Measurements from ENCODE around the gene SMYD3.

SMYD3 gene

DNA sequence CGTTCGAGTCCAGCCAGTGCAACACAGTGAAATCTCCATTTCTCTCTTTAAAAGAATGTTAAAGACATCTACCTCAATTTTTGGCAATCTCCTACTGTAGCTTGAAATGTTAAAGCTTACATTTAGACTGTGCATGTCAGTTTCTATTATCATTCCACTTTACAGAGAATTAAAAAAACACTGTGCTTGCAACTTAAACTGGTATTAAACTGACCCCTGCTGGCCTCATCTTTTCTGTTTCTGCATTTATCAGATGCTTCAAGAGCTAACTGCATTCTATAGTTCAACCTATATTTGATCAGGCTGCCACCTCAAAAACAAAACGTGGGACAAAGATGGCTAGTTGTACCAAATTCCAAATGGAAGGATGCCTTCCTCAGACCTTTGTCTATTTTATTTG lies 226.5 kb downstream of the SMYD3 start:
- Mint-ChIP-seq H3K9me3 (peaks cover 0 to 1% of the 10 kb centered on the region in 2 donors), H3K27ac (no peak overlapping the region), H3K27me3 (no peaks in the 10 kb centered on the region), H3K4me3 (no peak overlapping the region), H3K4me1 (peaks cover 0 to 9% of the 10 kb centered on the region in 2 donors), H3K36me3 (peaks cover 7 to 17% of the 10 kb centered on the region in 2 donors)
- no peak for ATAC-seq (replicated peaks)
- DNase-seq: no peak

DNA sequence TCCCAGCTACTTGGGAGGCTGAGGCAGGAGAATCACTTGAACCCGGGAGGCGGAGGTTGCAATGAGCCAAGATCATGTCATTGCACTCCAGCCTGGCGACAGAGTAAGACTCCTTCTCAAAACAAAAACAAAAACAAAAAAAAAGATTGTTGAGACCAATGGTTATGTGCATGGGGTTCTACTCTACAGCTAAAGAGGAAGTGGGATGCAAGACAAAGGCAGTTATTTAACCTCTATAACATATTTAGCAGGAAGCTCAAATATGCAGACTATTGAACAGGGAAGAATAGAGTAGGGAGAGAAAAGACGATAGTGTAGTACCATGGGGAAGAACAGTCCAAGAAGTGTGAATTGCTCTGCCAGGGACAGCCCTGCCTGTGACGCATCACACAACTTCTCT lies 227.7 kb downstream of the SMYD3 start:
- Mint-ChIP-seq H3K4me1 (peaks cover 0 to 9% of the 10 kb centered on the region in 2 donors), H3K27ac (no peak overlapping the region), H3K9me3 (peaks cover 0 to 1% of the 10 kb centered on the region in 2 donors), H3K27me3 (no peaks in the 10 kb centered on the region), H3K4me3 (no peak overlapping the region), H3K36me3 (peaks cover 4 to 14% of the 10 kb centered on the region in 2 donors)
- DNase-seq (no peak), ATAC-seq (replicated peaks) (no peak)

GRCh38 chr1:246278371-246278770 lies 228.7 kb downstream of the SMYD3 start:
- Mint-ChIP-seq H3K27me3 (no peaks in the 10 kb centered on the region), H3K9me3 (peaks cover 0 to 3% of the 10 kb centered on the region in 2 donors), H3K27ac (no peak overlapping the region), H3K36me3 (peaks cover 9 to 19% of the 10 kb centered on the region in 2 donors), H3K4me3 (no peak overlapping the region), H3K4me1 (peaks cover 0 to 9% of the 10 kb centered on the region in 2 donors)
- ATAC-seq (replicated peaks): no peak
- no peak for DNase-seq

DNA sequence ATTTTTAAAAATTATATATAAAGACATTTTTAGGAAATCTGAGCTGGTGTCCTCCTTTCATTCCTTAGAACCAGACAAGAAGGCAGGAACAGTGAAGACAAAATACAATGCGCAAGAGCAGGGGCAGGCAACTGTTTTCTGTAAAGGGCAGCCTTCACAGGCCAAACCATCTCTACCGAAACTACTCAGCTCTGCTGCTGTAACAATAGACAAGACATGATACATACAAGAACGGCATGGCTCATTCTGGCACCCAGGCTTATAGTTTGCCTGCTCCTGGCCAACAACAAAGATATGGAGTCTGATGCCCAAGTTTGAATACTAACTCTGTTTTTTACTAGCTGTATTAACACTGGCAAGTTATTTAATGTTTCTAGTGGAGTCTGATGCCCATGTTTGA lies 232.0 kb downstream of the SMYD3 start:
- no peak overlapping the region for H3K4me3 Mint-ChIP-seq
- peaks cover 0 to 3% of the 10 kb centered on the region in 2 donors for H3K9me3 Mint-ChIP-seq
- ATAC-seq (replicated peaks): no peak
- no peaks in the 10 kb centered on the region for H3K27me3 Mint-ChIP-seq
- DNase-seq: no peak
- H3K36me3 Mint-ChIP-seq: peaks cover 12 to 21% of the 10 kb centered on the region in 2 donors
- H3K27ac Mint-ChIP-seq: no peak overlapping the region
- peaks cover 2 to 14% of the 10 kb centered on the region in 2 donors for H3K4me1 Mint-ChIP-seq

DNA sequence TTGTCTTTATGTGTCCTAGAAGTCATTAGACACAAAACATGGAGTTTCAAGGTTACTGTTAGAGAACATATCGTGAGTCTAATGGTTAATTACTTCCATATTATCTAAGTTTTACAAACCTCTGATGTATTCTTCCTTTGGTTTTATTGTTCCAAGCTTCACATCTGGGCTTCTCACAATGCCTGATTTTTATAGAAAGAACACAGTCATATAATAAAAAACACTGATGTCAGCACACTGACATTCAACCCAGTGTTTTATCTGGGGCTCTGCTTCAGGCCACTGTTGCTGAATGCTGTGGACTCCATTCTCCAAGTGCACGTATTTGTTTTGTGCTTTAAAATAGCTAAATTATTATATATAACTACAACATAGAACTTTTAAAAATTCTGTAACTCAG lies 232.9 kb downstream of the SMYD3 start:
- ATAC-seq (replicated peaks) (no peak), DNase-seq (no peak)
- Mint-ChIP-seq H3K27me3 (no peaks in the 10 kb centered on the region), H3K9me3 (peaks cover 0 to 3% of the 10 kb centered on the region in 2 donors), H3K4me3 (no peak overlapping the region), H3K4me1 (peaks cover 2 to 9% of the 10 kb centered on the region in 2 donors), H3K27ac (no peak overlapping the region), H3K36me3 (peaks cover 12 to 17% of the 10 kb centered on the region in 2 donors)

- DNase-seq (no peak), ATAC-seq (replicated peaks) (no peak)
- Mint-ChIP-seq H3K27me3 (no peaks in the 10 kb centered on the region), H3K4me3 (no peak overlapping the region), H3K27ac (no peak overlapping the region), H3K4me1 (peaks cover 2 to 5% of the 10 kb centered on the region in 2 donors), H3K9me3 (peaks cover 0 to 1% of the 10 kb centered on the region in 2 donors), H3K36me3 (peaks cover 9 to 10% of the 10 kb centered on the region in 2 donors)
These were observed 235.6 kb downstream of the SMYD3 start for GRCh38 chr1:246271516-246271915.

DNA sequence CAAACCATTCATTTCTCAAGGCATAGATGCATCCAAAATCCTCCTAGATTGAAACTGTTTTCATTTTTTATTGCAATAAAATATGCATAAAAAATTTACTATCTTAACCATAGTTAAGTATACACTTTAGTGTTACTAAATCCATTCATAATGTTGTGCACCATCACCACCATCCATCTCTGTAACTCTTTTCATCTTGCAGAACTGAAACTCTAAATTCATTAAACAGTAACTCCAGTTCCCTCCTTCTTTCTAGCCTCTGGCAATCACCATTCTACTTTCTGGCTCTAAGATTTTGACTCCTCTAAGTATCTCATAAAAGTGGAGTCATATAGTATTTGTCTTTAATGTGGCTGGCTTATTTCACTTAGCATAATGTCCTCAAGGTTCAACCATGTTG lies 236.8 kb downstream of the SMYD3 start:
- Mint-ChIP-seq H3K36me3 (peaks cover 10 to 11% of the 10 kb centered on the region in 2 donors), H3K9me3 (peaks cover 0 to 1% of the 10 kb centered on the region in 2 donors), H3K4me3 (no peak overlapping the region), H3K4me1 (peaks cover 2 to 5% of the 10 kb centered on the region in 2 donors), H3K27me3 (no peaks in the 10 kb centered on the region), H3K27ac (no peak overlapping the region)
- DNase-seq: no peak
- peak; percentile 44 to 62 for ATAC-seq (replicated peaks)

DNA sequence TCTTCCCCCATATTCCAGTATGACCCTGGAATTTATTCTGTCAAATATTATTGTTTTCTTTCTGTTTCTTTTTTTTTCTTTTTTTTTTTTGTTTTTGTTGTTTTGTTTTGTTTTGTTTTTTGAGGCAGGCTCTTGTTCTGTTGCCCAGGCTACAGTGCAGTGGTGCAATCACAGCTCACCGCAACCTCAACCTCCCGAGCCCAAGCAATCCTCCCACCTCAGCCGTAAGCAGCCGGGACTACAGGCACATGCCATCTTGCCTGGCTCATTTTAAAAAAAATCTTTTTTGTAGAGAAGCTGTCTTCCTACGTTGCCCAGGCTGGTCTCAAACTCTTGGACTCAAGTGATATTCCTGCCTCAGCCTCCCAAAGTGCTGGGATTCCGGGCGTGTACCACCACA lies 237.6 kb downstream of the SMYD3 start:
- H3K27ac Mint-ChIP-seq: no peak overlapping the region
- H3K9me3 Mint-ChIP-seq: peaks cover 0 to 1% of the 10 kb centered on the region in 2 donors
- ATAC-seq (replicated peaks) (no peak), DNase-seq (no peak)
- peaks cover 10 to 11% of the 10 kb centered on the region in 2 donors for H3K36me3 Mint-ChIP-seq
- H3K4me3 Mint-ChIP-seq: no peak overlapping the region
- no peaks in the 10 kb centered on the region for H3K27me3 Mint-ChIP-seq
- H3K4me1 Mint-ChIP-seq: peaks cover 2 to 5% of the 10 kb centered on the region in 2 donors

DNA sequence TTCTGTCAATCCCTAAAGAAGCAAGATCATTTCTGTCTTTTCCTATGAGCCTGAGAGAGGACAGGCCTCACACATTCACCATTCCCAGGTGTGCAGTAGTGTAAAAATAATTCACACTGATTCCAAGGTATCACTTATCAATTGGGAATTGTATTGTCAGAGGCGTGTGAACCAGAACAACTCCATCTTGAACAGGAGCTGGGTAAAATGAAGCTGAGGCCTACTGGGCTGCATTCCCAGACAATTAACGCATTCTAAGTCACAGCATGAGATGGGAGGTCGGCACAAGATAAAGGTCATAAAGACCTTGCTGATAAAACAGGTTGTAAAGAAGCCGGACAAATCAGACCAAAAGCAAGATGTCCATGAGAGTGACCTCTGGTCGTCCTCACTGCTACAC lies 239.2 kb downstream of the SMYD3 start:
- Mint-ChIP-seq H3K27ac (no peak overlapping the region), H3K4me1 (peaks cover 2 to 5% of the 10 kb centered on the region in 2 donors), H3K9me3 (no peaks in the 10 kb centered on the region), H3K4me3 (no peak overlapping the region), H3K27me3 (no peaks in the 10 kb centered on the region), H3K36me3 (peaks cover 5% of the 10 kb centered on the region in 2 donors)
- ATAC-seq (replicated peaks) (no peak), DNase-seq (no peak)

GRCh38 chr1:246267426-246267825 lies 239.7 kb downstream of the SMYD3 start:
- ATAC-seq (replicated peaks) (no peak), DNase-seq (no peak)
- no peaks in the 10 kb centered on the region for H3K27me3 Mint-ChIP-seq
- H3K9me3 Mint-ChIP-seq: no peaks in the 10 kb centered on the region
- no peak overlapping the region for H3K4me3 Mint-ChIP-seq
- no peak overlapping the region for H3K27ac Mint-ChIP-seq
- peaks cover 5% of the 10 kb centered on the region in 2 donors for H3K36me3 Mint-ChIP-seq
- peaks cover 2 to 5% of the 10 kb centered on the region in 2 donors for H3K4me1 Mint-ChIP-seq

- Mint-ChIP-seq H3K9me3 (peaks cover 0 to 4% of the 10 kb centered on the region in 2 donors), H3K27me3 (no peaks in the 10 kb centered on the region), H3K4me3 (no peak overlapping the region), H3K36me3 (peaks cover 3 to 6% of the 10 kb centered on the region in 2 donors), H3K27ac (peak overlapping the region; percentile 1), H3K4me1 (peaks cover 0 to 4% of the 10 kb centered on the region in 2 donors)
- ATAC-seq (replicated peaks) (no peak), DNase-seq (no peak)
These were observed 241.6 kb downstream of the SMYD3 start for GRCh38 chr1:246265481-246265880.

- Mint-ChIP-seq H3K27ac (no peak overlapping the region), H3K4me3 (no peak overlapping the region), H3K4me1 (no peaks in the 10 kb centered on the region), H3K9me3 (peaks cover 8 to 10% of the 10 kb centered on the region in 2 donors), H3K27me3 (no peaks in the 10 kb centered on the region), H3K36me3 (peaks cover 4 to 22% of the 10 kb centered on the region in 2 donors)
- DNase-seq (no peak), ATAC-seq (replicated peaks) (no peak)
These were observed 244.8 kb downstream of the SMYD3 start for GRCh38 chr1:246262281-246262680.

GRCh38 chr1:246261639-246262038 lies 245.4 kb downstream of the SMYD3 start:
- Mint-ChIP-seq H3K4me1 (no peaks in the 10 kb centered on the region), H3K4me3 (no peak overlapping the region), H3K27ac (no peak overlapping the region), H3K27me3 (no peaks in the 10 kb centered on the region), H3K36me3 (peaks cover 4 to 22% of the 10 kb centered on the region in 2 donors), H3K9me3 (peaks cover 8 to 10% of the 10 kb centered on the region in 2 donors)
- ATAC-seq (replicated peaks) (no peak), DNase-seq (no peak)

DNA sequence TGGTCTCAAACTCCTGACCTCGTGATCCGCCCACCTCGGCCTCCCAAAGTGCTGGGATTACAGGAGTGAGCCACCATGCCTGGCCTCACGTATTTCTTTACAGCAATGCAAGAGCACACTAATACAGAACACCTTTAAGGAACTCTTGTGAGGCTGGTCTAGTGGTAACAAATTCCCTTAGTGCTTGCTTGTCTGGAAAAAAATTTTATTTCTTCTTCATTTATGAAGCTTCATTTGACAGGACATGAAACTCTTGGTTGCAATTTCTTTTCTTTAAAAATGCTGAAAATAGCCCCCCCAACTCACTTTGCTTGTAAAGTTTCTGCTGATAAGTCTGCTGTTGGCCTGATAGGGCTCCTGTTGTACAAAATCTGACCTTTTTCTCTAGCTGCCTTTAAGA lies 248.8 kb downstream of the SMYD3 start:
- H3K36me3 Mint-ChIP-seq: peaks cover 1 to 22% of the 10 kb centered on the region in 2 donors
- peaks cover 10 to 11% of the 10 kb centered on the region in 2 donors for H3K9me3 Mint-ChIP-seq
- H3K4me1 Mint-ChIP-seq: peaks cover 0 to 2% of the 10 kb centered on the region in 2 donors
- DNase-seq: no peak
- ATAC-seq (replicated peaks): no peak
- H3K4me3 Mint-ChIP-seq: no peak overlapping the region
- H3K27me3 Mint-ChIP-seq: no peaks in the 10 kb centered on the region
- no peak overlapping the region for H3K27ac Mint-ChIP-seq

DNA sequence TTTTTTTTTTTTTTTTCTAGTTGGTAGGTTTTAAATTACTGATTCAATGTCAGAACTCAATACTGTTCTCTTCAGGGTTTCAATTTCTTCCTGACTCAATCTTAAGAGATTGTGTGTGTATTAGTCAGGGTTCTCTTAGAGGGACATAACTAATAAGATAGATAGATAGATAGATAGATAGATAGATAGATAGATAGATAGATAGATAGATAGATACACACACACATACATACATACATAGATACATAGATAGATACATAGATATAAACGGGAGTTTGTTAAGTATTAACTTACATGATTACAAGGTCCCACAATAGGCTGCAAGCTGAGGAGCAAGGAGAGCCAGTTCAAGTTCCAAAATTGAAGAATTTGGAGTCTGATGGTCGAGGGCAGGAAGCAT lies 251.3 kb downstream of the SMYD3 start:
- peaks cover 6 to 11% of the 10 kb centered on the region in 2 donors for H3K9me3 Mint-ChIP-seq
- H3K27ac Mint-ChIP-seq: no peak overlapping the region
- H3K27me3 Mint-ChIP-seq: no peaks in the 10 kb centered on the region
- peaks cover 1 to 16% of the 10 kb centered on the region in 2 donors for H3K36me3 Mint-ChIP-seq
- DNase-seq (no peak), ATAC-seq (replicated peaks) (no peak)
- H3K4me3 Mint-ChIP-seq: no peak overlapping the region
- peaks cover 0 to 2% of the 10 kb centered on the region in 2 donors for H3K4me1 Mint-ChIP-seq
